Pancreas (tissue), 10 donors: ENCODE results near the gene CDH12. TPM values are rescaled to one million over a fixed set of nuclear protein-coding genes. Genes with fewer than 3 reads are reported as not detected.
"Not testable (repeated sequence)": the region's sequence is repeated elsewhere in the genome, so short reads cannot be mapped to it uniquely, and the experiment has no call there.

ENCODE experiments used
- ATAC-seq, 4 donors: fragments of 200-7000 bp; cut with Tn5 transposase; one replicate each; pipeline versions ENCODE4 v1.8.0 to v1.9.1; 2020; ENCODE audit warnings: mild to moderate bottlenecking in 4 of 4, moderate library complexity in 4 of 4
- DNase-seq, 6 donors: peaks; one replicate each; pipeline ENCODE4 v3.0.0-alpha.2; 2020
- FAIRE-seq: peaks from 2 replicates; lab custom pipeline; 2012; peaks lifted over from hg19 to GRCh38; lab: Jason Lieb, UNC
- H3K27ac ChIP-seq, 4 donors: fragments of 200-600 bp; sonication (generic); 1 replicate in 3 of 4; 2 replicates in 1 of 4; pipeline versions ENCODE4 v1.5.0 to v1.8.0; 2020
- H3K27me3 ChIP-seq, 4 donors: fragments of 200-600 bp; one replicate each; pipeline ENCODE4 v1.8.0; 2021
- H3K36me3 ChIP-seq, 3 donors: fragments of 200-600 bp; sonication (generic) in 1 of 3; one replicate each; pipeline versions ENCODE4 v1.5.0 to v1.8.0; 2020 to 2021
- H3K4me1 ChIP-seq, 3 donors: fragments of 200-600 bp; one replicate each; pipeline ENCODE4 v1.8.0; 2021
- H3K4me3 ChIP-seq, 4 donors: fragments of 200-600 bp; sonication (generic) in 2 of 4; one replicate each; pipeline versions ENCODE4 v1.5.0 to v1.8.0; 2020 to 2021
- H3K9me3 ChIP-seq, 4 donors: fragments of 200-600 bp; one replicate each; pipeline ENCODE4 v1.8.0; 2021
- CTCF ChIP-seq, 4 donors: fragments of 200-600 bp; sonication (generic) in 3 of 4; IDR thresholded peaks; one replicate each; pipeline versions ENCODE4 v1.5.0 to v1.8.0; 2021; ENCODE audit warnings: antibody characterized with exemption in 4 of 4
- WGBS, 2 donors: extraction: QIAGEN DNeasy Blood & Tissue Kit; methylation state at CpG; one replicate each; pipeline ENCODE4 v1.1.7; 2013; 5-methylcytosine and 5-hydroxymethylcytosine counted together
- intact Hi-C, 3 donors: fragments of 100-400 bp; cut with DNase I; formaldehyde crosslinking; loops; one replicate each; pipeline versions ENCODE4 v1.11.1 to v1.14.2; 2022
- polyA plus RNA-seq, 2 donors: library from polyadenylated mRNA; stranded (reverse); fragments of 200-250 nt; gene quantifications; one replicate each; pipeline ENCODE4 v1.2.3, GENCODE V29; 2013
- total RNA-seq, 6 donors: library from RNA; stranded (reverse); fragmentation: NEBNext Ultra II Directional in 4 of 6; extraction: Animal tissue kit (Norgen Biotek cat#: 25700) in 4 of 6; gene quantifications; one replicate each; pipeline versions ENCODE4 v1.2.1 to v1.2.4, GENCODE V29; 2021 to 2023
- donor health status: healthy with polysubstance abuse.
- donor health status: DM: no; HTN: no; CAD: no; lungs with moderate emphysema.
- donor health status: DM: no; HTN: no; CAD: no.
- donor health status: control.
- donor health status: control.
- donor health status: Bipolar disorder and iron deficiency.
- donor health status: DM: yes; HTN: yes; CAD: no.
- donor health status: DM: no; HTN: no; CAD: no.
- donor health status: DM: no; HTN: no; CAD: no.
- donor health status: DM: yes; HTN: yes; CAD: no.

The CDH12 gene
- total and polyA plus RNA-seq, 8 donors = 0.12 to 0.31 (median 0.17) TPM; not detected in 4

GRCh38 chr5:22242532-22242931 lies 610.6 kb downstream of the CDH12 start:
- H3K4me1 ChIP-seq = no peaks in the 10 kb centered on the region
- peaks cover 0 to 5% (median 0%) of the 10 kb centered on the region in 4 donors for H3K27me3 ChIP-seq
- intact Hi-C loops = no loop called here
- H3K36me3 ChIP-seq = no peaks in the 10 kb centered on the region
- no peak overlapping the region for H3K27ac ChIP-seq
- H3K9me3 ChIP-seq = no peaks in the 10 kb centered on the region
- ATAC-seq (no peak), DNase-seq (no peak), FAIRE-seq (no peak)
- H3K4me3 ChIP-seq = no peak overlapping the region
- TF ChIP-seq CTCF (IDR thresholded peaks at IDR 0.05) = no peak
- WGBS, 2 donors = 62 to 68% methylated on average over 4 of the region's 4 CpGs

- TF ChIP-seq CTCF (IDR thresholded peaks at IDR 0.05) = no peak
Observed at GRCh38 chr5:22238047-22238446, 615.1 kb downstream of the CDH12 start.

GRCh38 chr5:22226423-22226822 lies 626.7 kb downstream of the CDH12 start:
- no peak for DNase-seq
- intact Hi-C loops = no loop called here
- FAIRE-seq = no peak

More at GRCh38 chr5:22238047-22238446, 615.1 kb downstream of the CDH12 start:
- H3K9me3 ChIP-seq = no peaks in the 10 kb centered on the region
- no peaks in the 10 kb centered on the region for H3K4me1 ChIP-seq
- DNase-seq (no peak), ATAC-seq (no peak), FAIRE-seq (no peak)
- H3K27ac ChIP-seq = no peak overlapping the region
- H3K4me3 ChIP-seq = no peak overlapping the region
- WGBS, 2 donors = 29 to 36% methylated on average over 1 of the region's 1 CpG
- H3K27me3 ChIP-seq = peaks cover 0 to 5% (median 0%) of the 10 kb centered on the region in 4 donors
- intact Hi-C loops = no loop called here
- no peaks in the 10 kb centered on the region for H3K36me3 ChIP-seq

DNA sequence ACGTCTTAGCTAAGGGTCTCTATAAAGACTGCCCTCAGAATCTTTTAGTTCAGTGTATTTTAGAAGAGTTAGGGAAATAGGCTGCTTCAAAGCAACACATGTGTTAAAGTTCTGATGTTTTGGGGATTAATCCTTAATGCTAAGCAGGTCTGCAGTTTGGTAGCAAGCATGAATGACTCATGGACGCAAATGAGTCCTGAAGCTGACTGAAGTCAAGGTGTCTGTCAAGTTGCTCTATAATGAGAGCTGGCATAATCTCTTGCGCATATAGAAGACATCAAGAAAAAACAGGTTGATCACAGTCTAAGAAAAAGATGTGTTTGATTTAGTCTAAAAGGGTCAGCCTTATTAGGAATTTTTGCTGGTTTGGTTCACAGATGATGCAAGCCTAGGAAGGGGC lies 630.1 kb downstream of the CDH12 start:
- no peak overlapping the region for H3K4me3 ChIP-seq
- H3K27ac ChIP-seq = no peak overlapping the region
- no peaks in the 10 kb centered on the region for H3K4me1 ChIP-seq
- DNase-seq (no peak), FAIRE-seq (no peak), ATAC-seq (no peak)
- WGBS, 2 donors = 62 to 75% methylated on average over 3 of the region's 3 CpGs
- TF ChIP-seq CTCF (IDR thresholded peaks at IDR 0.05) = no peak
- intact Hi-C loops = no loop called here
- H3K36me3 ChIP-seq = no peaks in the 10 kb centered on the region
- no peaks in the 10 kb centered on the region for H3K27me3 ChIP-seq
- H3K9me3 ChIP-seq = no peaks in the 10 kb centered on the region

More at GRCh38 chr5:22226423-22226822, 626.7 kb downstream of the CDH12 start:
- TF ChIP-seq CTCF (IDR thresholded peaks at IDR 0.05) = no peak
- Histone ChIP-seq H3K36me3 (no peaks in the 10 kb centered on the region), H3K9me3 (no peaks in the 10 kb centered on the region), H3K4me3 (no peak overlapping the region), H3K4me1 (no peaks in the 10 kb centered on the region), H3K27me3 (no peaks in the 10 kb centered on the region), H3K27ac (no peak overlapping the region)
- 68 to 74% methylated on average over 2 of the region's 2 CpGs for WGBS, 2 donors
- ATAC-seq = no peak

DNA sequence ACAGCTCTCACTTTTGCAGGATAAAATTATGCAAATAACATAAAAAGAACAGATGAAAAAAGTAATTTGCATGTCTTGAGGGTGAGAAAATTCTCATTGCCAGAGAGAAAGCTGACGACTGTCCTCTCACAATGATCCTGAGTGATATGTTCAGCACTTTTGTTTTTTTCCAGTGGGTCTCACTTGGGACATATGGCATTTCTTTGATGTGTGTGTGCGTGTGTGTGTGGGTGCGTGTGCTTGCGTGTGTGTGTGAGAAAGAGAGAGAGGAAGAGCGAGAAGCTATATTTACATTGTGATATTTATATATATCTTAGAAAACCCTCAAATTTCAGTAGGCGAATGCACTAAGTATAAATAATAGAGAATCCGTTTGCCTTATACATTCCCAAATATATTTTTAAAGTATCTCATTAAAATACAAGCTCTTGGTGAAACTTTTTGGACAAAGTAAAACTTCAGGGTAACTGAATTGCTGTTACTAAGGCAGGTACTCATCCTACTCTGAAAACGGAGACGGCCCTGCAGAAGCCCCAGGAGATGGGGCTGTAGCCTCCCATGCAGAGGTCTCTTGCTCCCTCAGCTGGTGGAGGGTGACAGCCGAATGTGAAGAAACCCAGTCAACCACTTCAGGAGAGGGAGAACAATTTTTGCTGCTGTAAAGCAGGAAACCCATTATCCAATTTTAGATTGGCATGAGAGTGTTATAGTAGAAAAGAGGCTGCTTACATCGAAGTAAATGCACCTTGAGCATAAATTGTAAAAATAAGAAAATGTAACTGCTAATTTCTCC lies 639.2 kb downstream of the CDH12 start:
- intact Hi-C loops, DNase-seq, H3K4me1 ChIP-seq, FAIRE-seq, H3K27ac ChIP-seq, H3K4me3 ChIP-seq, H3K36me3 ChIP-seq, H3K9me3 ChIP-seq: not testable (repeated sequence)
- peak in 3 of 4 donors; percentile 89 to 92 (median 90) for ATAC-seq
- H3K27me3 ChIP-seq = peaks cover 0 to 10% (median 0%) of the 10 kb centered on the region in 4 donors
- 34 to 37% methylated on average over 8 of the region's 11 CpGs for WGBS, 2 donors

GRCh38 chr5:22212254-22212991 lies 640.7 kb downstream of the CDH12 start:
- H3K27me3 ChIP-seq, H3K4me3 ChIP-seq, H3K36me3 ChIP-seq, H3K9me3 ChIP-seq, intact Hi-C loops, H3K27ac ChIP-seq, H3K4me1 ChIP-seq, FAIRE-seq: not testable (repeated sequence)
- ATAC-seq (peak; percentile 78 to 91 (median 87)), DNase-seq (peak in 4 of 6 donors; percentile 29 to 36 (median 32))
- WGBS, 2 donors = 2 to 4% methylated on average over 11 to 21 of the region's 22 CpGs

- H3K36me3 ChIP-seq, H3K27ac ChIP-seq, H3K9me3 ChIP-seq, H3K4me3 ChIP-seq, H3K4me1 ChIP-seq, FAIRE-seq, intact Hi-C loops, H3K27me3 ChIP-seq: not testable (repeated sequence)
- DNase-seq = peak in 1 of 6 donors; percentile 4
- peak in 2 of 4 donors; percentile 68 to 82 for ATAC-seq
- WGBS, 2 donors = 35 to 38% methylated on average over 2 of the region's 2 CpGs
Observed at GRCh38 chr5:22208463-22208862, 644.7 kb downstream of the CDH12 start.

- FAIRE-seq, H3K4me1 ChIP-seq, H3K27me3 ChIP-seq, H3K4me3 ChIP-seq, H3K9me3 ChIP-seq, intact Hi-C loops, H3K36me3 ChIP-seq, ATAC-seq, H3K27ac ChIP-seq, DNase-seq: not testable (repeated sequence)
- 61 to 70% methylated on average over 2 of the region's 2 CpGs for WGBS, 2 donors
Observed at GRCh38 chr5:22188651-22189050, 664.5 kb downstream of the CDH12 start.
